SK-N-SH (cell line): Measurements from ENCODE around the gene RPRML. TPM values are rescaled to one million over a fixed set of nuclear protein-coding genes. Genes with fewer than 3 reads are reported as not detected.
"Not testable (repeated sequence)": the region's sequence is repeated elsewhere in the genome, so short reads cannot be mapped to it uniquely, and the experiment has no call there.

Experiments
- CTCF ChIA-PET: fragments of 300-600, 350-600 bp; formaldehyde crosslinking; extraction: SDS; loops from one replicate; lab custom pipeline; 2021; lab: Yijun Ruan, JAX
- POLR2A ChIA-PET: fragments of 350-600 bp; sonication (Branson Sonifier 250); formaldehyde crosslinking; extraction: SDS; loops from one replicate; lab custom pipeline; 2020; ENCODE audit warnings: antibody characterized with exemption, inconsistent platforms; lab: Yijun Ruan, JAX
- DNase-seq: peaks from one replicate; pipeline ENCODE4 v3.0.0; 2012
- H2AFZ ChIP-seq: fragments of 200-600 bp; sonication (generic); 2 replicates; pipeline ENCODE4 v1.8.1; 2016; ENCODE audit warnings: antibody characterized with exemption, mild to moderate bottlenecking, low read depth
- H3F3A ChIP-seq: fragments of 200-600 bp; sonication (generic); replicated peaks from 2 replicates; pipeline ENCODE3; 2016; ENCODE audit warnings: antibody characterized with exemption, mild to moderate bottlenecking; ENCODE audit not compliant: insufficient read depth
- H3K27ac ChIP-seq, 2 experiments: fragments of 200-500 bp in 1 of 2; fragments of 200-600 bp in 1 of 2; sonication (Bioruptor generic) in 1 of 2; sonication (generic), shearing (Covaris generic) in 1 of 2; 2 replicates each; pipeline versions ENCODE4 v1.5.1 to v1.6.1; 2014 to 2016; ENCODE audit warnings: low read depth in 2 of 2, inconsistent platforms in 1 of 2, low read length in 1 of 2, mild to moderate bottlenecking in 1 of 2, mixed read lengths in 1 of 2
- H3K27me3 ChIP-seq: fragments of 200-600 bp; sonication (generic), shearing (Covaris generic); 2 replicates; pipeline ENCODE4 v1.6.1; 2016; ENCODE audit warnings: mixed run types; ENCODE audit not compliant: insufficient read depth
- H3K36me3 ChIP-seq, 2 experiments: fragments of 200-500 bp in 1 of 2; fragments of 200-600 bp in 1 of 2; sonication (Bioruptor generic) in 1 of 2; sonication (generic) in 1 of 2; replicated peaks in 1 of 2; 2 replicates each; pipeline versions ENCODE3 to v1.5.1; 2014 to 2016; ENCODE audit warnings: low read length in 1 of 2, mild to moderate bottlenecking in 1 of 2; ENCODE audit not compliant: insufficient read depth in 2 of 2, control insufficient read depth in 1 of 2
- H3K4me1 ChIP-seq, 2 experiments: fragments of 200-500 bp in 1 of 2; fragments of 200-600 bp in 1 of 2; sonication (Bioruptor generic) in 1 of 2; sonication (generic), shearing (Covaris generic) in 1 of 2; 2 replicates each; pipeline versions ENCODE4 v1.5.1 to v1.6.1; 2014 to 2016; ENCODE audit warnings: low read depth in 1 of 2, low read length in 1 of 2, mixed run types in 1 of 2; ENCODE audit not compliant: insufficient read depth in 2 of 2, control insufficient read depth in 1 of 2
- H3K4me2 ChIP-seq: fragments of 200-600 bp; sonication (generic), shearing (Covaris generic); 2 replicates; pipeline ENCODE4 v1.6.1; 2017; ENCODE audit warnings: mixed run types
- H3K4me3 ChIP-seq, 2 experiments: fragments of 200-500 bp in 1 of 2; fragments of 200-600 bp in 1 of 2; sonication (Bioruptor generic) in 1 of 2; sonication (generic), shearing (Covaris generic) in 1 of 2; 2 replicates each; pipeline versions ENCODE4 v1.5.1 to v1.8.1; 2014 to 2016; ENCODE audit warnings: low read depth in 2 of 2, inconsistent platforms in 1 of 2, low read length in 1 of 2, mild to moderate bottlenecking in 1 of 2, mixed read lengths in 1 of 2, moderate library complexity in 1 of 2
- H3K79me2 ChIP-seq: fragments of 200-600 bp; sonication (generic); 2 replicates; pipeline ENCODE4 v1.8.1; 2017; ENCODE audit warnings: mild to moderate bottlenecking; ENCODE audit not compliant: insufficient read depth
- H3K9ac ChIP-seq: fragments of 200-600 bp; sonication (generic); 2 replicates; pipeline ENCODE4 v1.6.1; 2017; ENCODE audit warnings: mixed run types
- H3K9me2 ChIP-seq: fragments of 200-600 bp; sonication (generic); 2 replicates; pipeline ENCODE4 v1.6.1; 2017; ENCODE audit warnings: mixed run types
- H3K9me3 ChIP-seq: fragments of 200-600 bp; sonication (generic); 2 replicates; pipeline ENCODE4 v1.6.1; 2017; ENCODE audit warnings: mixed run types, mild to moderate bottlenecking, moderate library complexity
- H4K20me1 ChIP-seq: fragments of 200-600 bp; sonication (generic); 2 replicates; pipeline ENCODE4 v1.6.1; 2017; ENCODE audit warnings: mild to moderate bottlenecking, mixed run types; ENCODE audit not compliant: insufficient read depth
- CHD2 ChIP-seq: fragments of 150-350 bp; IDR thresholded peaks from 2 replicates; pipeline ENCODE4 v1.6.1; 2018; ENCODE audit warnings: low read length; ENCODE audit not compliant: partially characterized antibody
- ELF1 ChIP-seq: IDR thresholded peaks from 2 replicates; pipeline ENCODE4 v1.4.0; 2012
- EP300 ChIP-seq, 2 experiments: IDR thresholded peaks; 2 replicates each; pipeline versions ENCODE4 v1.4.0 to v1.6.1; 2012; ENCODE audit warnings: borderline replicate concordance in 1 of 2, low read depth in 1 of 2, low read length in 1 of 2
- FOXM1 ChIP-seq: IDR thresholded peaks from 2 replicates; pipeline ENCODE4 v1.4.0; 2012; ENCODE audit warnings: low read depth, mild to moderate bottlenecking
- GATA2 ChIP-seq: sonication (generic); formaldehyde crosslinking; IDR thresholded peaks from 2 replicates; pipeline ENCODE4 v1.5.0; 2020; ENCODE audit warnings: mild to moderate bottlenecking, missing genetic modification reagents
- MXI1 ChIP-seq: IDR thresholded peaks from 2 replicates; pipeline ENCODE4 v1.6.1; 2012; ENCODE audit warnings: mild to moderate bottlenecking, low read depth, low read length, improper control_type of control experiment
- NFIC ChIP-seq: IDR thresholded peaks from 2 replicates; pipeline ENCODE4 v1.4.0; 2012; ENCODE audit warnings: borderline replicate concordance
- NRF1 ChIP-seq: IDR thresholded peaks from 2 replicates; pipeline ENCODE4 v1.6.1; 2012; ENCODE audit warnings: low read depth, mild to moderate bottlenecking, low read length
- POLR2AphosphoS5 ChIP-seq: IDR thresholded peaks from 2 replicates; pipeline ENCODE4 v1.6.1; 2012; ENCODE audit warnings: low read depth, low read length
- RAD21 ChIP-seq: IDR thresholded peaks from 2 replicates; pipeline ENCODE4 v1.6.1; 2012; ENCODE audit warnings: mild to moderate bottlenecking, low read length
- RCOR1 ChIP-seq: fragments of 150-350 bp; IDR thresholded peaks from 2 replicates; pipeline ENCODE4 v1.6.1; 2017; ENCODE audit warnings: antibody characterized with exemption, low read length
- RFX5 ChIP-seq: IDR thresholded peaks from 2 replicates; pipeline ENCODE4 v1.6.1; 2012; ENCODE audit warnings: mild to moderate bottlenecking, improper control_type of control experiment, low read length
- RXRA ChIP-seq: IDR thresholded peaks from 2 replicates; pipeline ENCODE4 v1.4.0; 2012; ENCODE audit warnings: low read depth, mild to moderate bottlenecking, borderline replicate concordance
- SMC3 ChIP-seq: IDR thresholded peaks from 2 replicates; pipeline ENCODE4 v1.6.1; 2012; ENCODE audit warnings: low read depth, low read length, improper control_type of control experiment
- TEAD4 ChIP-seq: IDR thresholded peaks from 2 replicates; pipeline ENCODE4 v1.4.0; 2012; ENCODE audit warnings: mild to moderate bottlenecking, borderline replicate concordance; ENCODE audit not compliant: insufficient read depth
- YY1 ChIP-seq: IDR thresholded peaks from 2 replicates; pipeline ENCODE4 v1.4.0; 2012; ENCODE audit warnings: low read depth, mild to moderate bottlenecking
- WGBS: methylation state at CpG from one replicate; pipeline ENCODE4 v1.1.6; 2017; ENCODE audit warnings: low lambda C conversion rate; 5-methylcytosine and 5-hydroxymethylcytosine counted together
- polyA plus RNA-seq, 3 experiments: library from polyadenylated mRNA; depleted of rRNA; stranded (reverse); fragments of >200 nt; gene quantifications; 2 replicates each; pipeline ENCODE4 v1.2.3, GENCODE V29; 2012
- TF ChIP-seq, protein P1 (sequence below): IDR thresholded peaks from 2 replicates; pipeline ENCODE4 v1.4.0; 2012; ENCODE audit warnings: low read depth
- TF ChIP-seq, protein P2 (sequence below): IDR thresholded peaks from 2 replicates; pipeline ENCODE4 v1.6.1; 2012; ENCODE audit warnings: mild to moderate bottlenecking, low read depth, low read length, moderate library complexity
- TF ChIP-seq, protein P3 (sequence below): IDR thresholded peaks from 2 replicates; pipeline ENCODE4; 2012
- TF ChIP-seq, protein P4 (sequence below): fragments of 150-350 bp; IDR thresholded peaks from 2 replicates; pipeline ENCODE4 v1.6.1; 2017; ENCODE audit warnings: antibody characterized with exemption, low read length, low read depth, borderline replicate concordance

The RPRML gene
- polyA plus RNA-seq (2012; rRNA removed): not detected in 2 replicates
- not detected in 2 replicates for polyA plus RNA-seq (2012; cell fraction: cytosol; rRNA removed)
- 0.06 TPM in 1 of 2 replicates, not detected in the other for polyA plus RNA-seq (2012; cell fraction: nucleus; rRNA removed)

DNA sequence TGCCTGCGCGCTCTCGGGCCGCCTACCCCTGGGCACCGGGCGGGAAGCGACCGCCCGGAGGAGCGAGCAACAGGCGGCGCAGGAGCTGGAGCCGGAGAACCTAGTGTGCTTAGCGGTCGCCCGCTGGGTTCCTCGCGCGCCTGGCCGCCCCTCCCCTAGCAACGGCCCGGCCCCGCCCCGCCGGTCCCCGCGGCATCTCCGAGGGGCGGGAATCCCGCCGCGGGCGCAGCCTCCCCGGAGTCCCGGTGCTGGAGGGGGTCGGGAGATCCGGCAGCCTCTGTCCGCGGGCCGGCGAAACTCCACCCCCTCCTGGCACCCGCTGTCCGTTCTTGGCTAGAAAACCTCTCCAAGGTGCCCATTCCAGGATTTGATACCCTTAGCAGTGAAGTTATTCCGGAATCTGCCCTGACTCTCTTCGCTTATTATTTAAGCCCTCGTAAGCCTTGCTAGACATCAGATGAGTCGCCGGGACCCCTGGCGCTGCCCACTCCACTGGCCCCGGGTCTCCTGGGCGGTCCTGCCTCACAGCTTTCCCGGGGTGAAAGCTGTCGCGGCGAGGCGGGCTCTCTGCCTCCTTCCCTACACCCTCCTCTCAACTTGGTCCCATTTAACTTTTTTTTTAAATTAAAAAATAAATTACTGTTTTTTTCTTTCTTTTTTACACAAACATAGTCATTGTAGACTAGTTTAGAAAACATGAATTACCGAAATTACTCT, at the start of gene RPRML:
Gene RPRML, minus strand, starts transcription at position 107 of the 717 bp plus-strand sequence. CDS start 246 bp downstream, outside the sequence.
- H3F3A ChIP-seq: peaks cover 4% of the 10 kb centered on the region
- TF ChIP-seq SMC3 (no peak), EP300 (IDR thresholded peaks at IDR 0.05; ENCODE audit: borderline replicate concordance in 1 of 2, low read depth in 1 of 2, low read length in 1 of 2) (no peak), MXI1 (no peak), RAD21 (no peak), ELF1 (no peak), RXRA (no peak), GATA2 (CRISPR knock-in tag) (no peak), RCOR1 (no peak), TEAD4 (no peak), NRF1 (no peak), CHD2 (no peak), RFX5 (no peak), POLR2AphosphoS5 (no peak), YY1 (no peak), NFIC (no peak), FOXM1 (no peak)
- TF ChIP-seq, protein P1, sequence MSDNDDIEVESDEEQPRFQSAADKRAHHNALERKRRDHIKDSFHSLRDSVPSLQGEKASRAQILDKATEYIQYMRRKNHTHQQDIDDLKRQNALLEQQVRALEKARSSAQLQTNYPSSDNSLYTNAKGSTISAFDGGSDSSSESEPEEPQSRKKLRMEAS: no peak
- TF ChIP-seq, protein P2, sequence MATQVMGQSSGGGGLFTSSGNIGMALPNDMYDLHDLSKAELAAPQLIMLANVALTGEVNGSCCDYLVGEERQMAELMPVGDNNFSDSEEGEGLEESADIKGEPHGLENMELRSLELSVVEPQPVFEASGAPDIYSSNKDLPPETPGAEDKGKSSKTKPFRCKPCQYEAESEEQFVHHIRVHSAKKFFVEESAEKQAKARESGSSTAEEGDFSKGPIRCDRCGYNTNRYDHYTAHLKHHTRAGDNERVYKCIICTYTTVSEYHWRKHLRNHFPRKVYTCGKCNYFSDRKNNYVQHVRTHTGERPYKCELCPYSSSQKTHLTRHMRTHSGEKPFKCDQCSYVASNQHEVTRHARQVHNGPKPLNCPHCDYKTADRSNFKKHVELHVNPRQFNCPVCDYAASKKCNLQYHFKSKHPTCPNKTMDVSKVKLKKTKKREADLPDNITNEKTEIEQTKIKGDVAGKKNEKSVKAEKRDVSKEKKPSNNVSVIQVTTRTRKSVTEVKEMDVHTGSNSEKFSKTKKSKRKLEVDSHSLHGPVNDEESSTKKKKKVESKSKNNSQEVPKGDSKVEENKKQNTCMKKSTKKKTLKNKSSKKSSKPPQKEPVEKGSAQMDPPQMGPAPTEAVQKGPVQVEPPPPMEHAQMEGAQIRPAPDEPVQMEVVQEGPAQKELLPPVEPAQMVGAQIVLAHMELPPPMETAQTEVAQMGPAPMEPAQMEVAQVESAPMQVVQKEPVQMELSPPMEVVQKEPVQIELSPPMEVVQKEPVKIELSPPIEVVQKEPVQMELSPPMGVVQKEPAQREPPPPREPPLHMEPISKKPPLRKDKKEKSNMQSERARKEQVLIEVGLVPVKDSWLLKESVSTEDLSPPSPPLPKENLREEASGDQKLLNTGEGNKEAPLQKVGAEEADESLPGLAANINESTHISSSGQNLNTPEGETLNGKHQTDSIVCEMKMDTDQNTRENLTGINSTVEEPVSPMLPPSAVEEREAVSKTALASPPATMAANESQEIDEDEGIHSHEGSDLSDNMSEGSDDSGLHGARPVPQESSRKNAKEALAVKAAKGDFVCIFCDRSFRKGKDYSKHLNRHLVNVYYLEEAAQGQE: no peak
- TF ChIP-seq, protein P3, sequence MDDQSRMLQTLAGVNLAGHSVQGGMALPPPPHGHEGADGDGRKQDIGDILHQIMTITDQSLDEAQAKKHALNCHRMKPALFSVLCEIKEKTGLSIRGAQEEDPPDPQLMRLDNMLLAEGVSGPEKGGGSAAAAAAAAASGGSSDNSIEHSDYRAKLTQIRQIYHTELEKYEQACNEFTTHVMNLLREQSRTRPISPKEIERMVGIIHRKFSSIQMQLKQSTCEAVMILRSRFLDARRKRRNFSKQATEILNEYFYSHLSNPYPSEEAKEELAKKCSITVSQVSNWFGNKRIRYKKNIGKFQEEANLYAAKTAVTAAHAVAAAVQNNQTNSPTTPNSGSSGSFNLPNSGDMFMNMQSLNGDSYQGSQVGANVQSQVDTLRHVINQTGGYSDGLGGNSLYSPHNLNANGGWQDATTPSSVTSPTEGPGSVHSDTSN: no peak
- TF ChIP-seq, protein P4, sequence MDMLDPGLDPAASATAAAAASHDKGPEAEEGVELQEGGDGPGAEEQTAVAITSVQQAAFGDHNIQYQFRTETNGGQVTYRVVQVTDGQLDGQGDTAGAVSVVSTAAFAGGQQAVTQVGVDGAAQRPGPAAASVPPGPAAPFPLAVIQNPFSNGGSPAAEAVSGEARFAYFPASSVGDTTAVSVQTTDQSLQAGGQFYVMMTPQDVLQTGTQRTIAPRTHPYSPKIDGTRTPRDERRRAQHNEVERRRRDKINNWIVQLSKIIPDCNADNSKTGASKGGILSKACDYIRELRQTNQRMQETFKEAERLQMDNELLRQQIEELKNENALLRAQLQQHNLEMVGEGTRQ: no peak
- no peaks in the 10 kb centered on the region for H3K9me2 ChIP-seq
- peak within 1 kb of the TSS; percentile 71 for H2AFZ ChIP-seq
- peak; percentile 86 for DNase-seq
- ChIA-PET POLR2A (no interaction called here), CTCF (interaction anchor here (0.6 to 3.8 kb wide), 6 partner anchors 11 to 934 kb away, joined by 3 to 35 read pairs (median 3); no protein-coding TSS in a partner anchor)
- H3K27ac ChIP-seq: no peak within 1 kb of the TSS
- peaks cover 0 to 26% of the 10 kb centered on the region in 2 experiments; a peak in 1 of 4 replicates for H3K4me1 ChIP-seq
- H3K4me2 ChIP-seq: peak within 1 kb of the TSS; percentile 86
- H3K9me3 ChIP-seq: no peaks in the 10 kb centered on the region
- no peaks in the 10 kb centered on the region for H3K79me2 ChIP-seq
- WGBS: 15% methylated on average over 16 of the region's 57 CpGs
- no peaks in the 10 kb centered on the region for H3K36me3 ChIP-seq
- H3K9ac ChIP-seq: peak within 1 kb of the TSS; percentile 11; the same call in 1 of the 2 replicates
- H4K20me1 ChIP-seq: no peaks in the 10 kb centered on the region
- H3K4me3 ChIP-seq: peak within 1 kb of the TSS; percentile 49 to 67
- H3K27me3 ChIP-seq: peaks cover 15% of the 10 kb centered on the region

- H3K36me3 ChIP-seq, DNase-seq, H4K20me1 ChIP-seq, H3K4me1 ChIP-seq, H3K9me3 ChIP-seq, CTCF ChIA-PET, H3K9ac ChIP-seq, H2AFZ ChIP-seq, H3K27me3 ChIP-seq, H3K27ac ChIP-seq, H3K9me2 ChIP-seq, H3F3A ChIP-seq, H3K4me3 ChIP-seq, POLR2A ChIA-PET, H3K4me2 ChIP-seq, H3K79me2 ChIP-seq: not testable (repeated sequence)
- WGBS: 95% methylated on average over 11 of the region's 15 CpGs
These were observed 37.9 kb upstream of the RPRML start for GRCh38 chr17:47016966-47017365.
